GM21529 (cell line): ENCODE data around the gene METTL1.
A peak's percentile ranks its signal among the peaks of the same experiment; 100 is the strongest.
"Not testable (repeated sequence)": the region's sequence is repeated elsewhere in the genome, so short reads cannot be mapped to it uniquely, and the experiment has no call there.

Source experiments
- ATAC-seq: cut with Tn5 transposase; IDR thresholded peaks from one replicate; pipeline ENCODE4 v1.9.1; 2021; ENCODE audit not compliant: unreplicated experiment

The METTL1 gene

DNA sequence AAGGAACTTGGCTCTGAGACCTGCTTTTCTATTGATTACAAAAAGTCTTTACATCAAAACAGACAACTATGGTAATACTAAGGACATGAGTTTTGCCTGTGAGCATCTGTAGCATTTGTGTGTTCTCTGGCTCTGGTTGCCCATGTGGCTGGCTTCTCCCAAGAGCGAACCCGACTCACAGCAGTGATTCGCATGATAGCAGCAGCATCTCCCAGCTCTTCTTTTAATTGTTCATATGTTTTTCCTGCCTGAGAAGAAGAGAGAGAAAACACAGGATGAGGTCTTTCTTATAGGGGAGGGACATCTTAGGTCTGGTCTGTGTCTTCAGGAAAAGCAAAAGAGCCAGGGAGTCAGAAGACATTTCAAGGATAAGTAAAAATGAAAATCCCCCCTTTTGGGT lies 29.1 kb upstream of the METTL1 start:
- ATAC-seq, result no peak

DNA sequence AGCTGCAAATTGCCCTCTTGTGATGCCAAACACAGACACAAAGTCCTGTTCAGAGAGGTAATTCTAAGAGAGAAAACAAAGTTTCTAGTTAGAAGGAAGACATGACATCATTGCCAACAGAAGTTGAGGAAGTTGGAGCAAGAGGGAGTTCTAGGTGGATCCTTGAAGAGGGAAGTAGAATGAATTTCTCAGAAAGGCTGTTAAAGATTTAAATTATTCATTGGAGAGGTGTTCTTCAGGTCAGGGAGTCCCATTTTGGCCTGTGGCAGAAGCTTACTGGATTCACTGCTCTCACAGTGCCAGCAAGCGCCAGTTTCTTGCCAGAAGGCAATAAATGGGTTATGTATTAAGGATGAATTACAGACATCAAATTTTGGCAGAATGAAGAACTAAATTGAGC lies 26.0 kb upstream of the METTL1 start:
- ATAC-seq, result no peak

DNA sequence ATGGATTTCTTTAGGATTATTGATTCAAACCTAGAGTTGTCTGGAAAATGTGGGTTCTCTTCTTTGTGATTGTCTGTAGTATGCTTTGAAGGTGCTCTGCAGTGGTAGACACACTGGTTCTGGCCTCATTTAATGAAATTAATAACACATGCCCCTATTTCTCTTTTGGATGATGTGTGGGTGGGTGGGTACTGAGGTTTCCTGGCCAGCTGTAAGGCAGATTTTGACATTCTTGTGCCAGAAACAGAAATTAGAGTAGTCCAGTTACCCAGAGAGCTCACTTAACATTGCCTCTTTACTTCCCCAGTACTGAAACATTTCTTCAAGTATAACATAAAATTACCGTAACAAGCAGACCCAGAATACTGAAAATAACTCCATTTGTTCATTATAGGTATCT lies 25.1 kb upstream of the METTL1 start:
- no peak for ATAC-seq

DNA sequence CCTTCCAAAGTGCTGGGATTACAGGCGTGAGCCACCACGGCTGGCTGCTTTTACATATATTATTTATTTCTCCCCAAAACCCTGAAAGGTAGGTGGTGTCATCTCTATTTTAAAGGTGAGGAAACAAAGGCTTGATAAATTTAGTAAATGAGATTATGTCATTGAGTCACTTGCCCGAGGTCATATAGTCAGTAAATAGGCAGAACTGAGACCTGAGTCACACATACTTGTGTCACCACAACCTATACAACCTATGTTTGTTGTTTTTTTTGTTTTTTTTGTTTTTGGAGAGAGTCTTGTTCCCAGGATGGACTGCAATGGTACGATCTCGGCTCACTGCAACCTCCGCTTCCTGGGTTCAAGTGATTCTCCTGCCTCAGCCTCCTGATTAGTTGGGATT lies 23.4 kb upstream of the METTL1 start:
- no peak for ATAC-seq

DNA sequence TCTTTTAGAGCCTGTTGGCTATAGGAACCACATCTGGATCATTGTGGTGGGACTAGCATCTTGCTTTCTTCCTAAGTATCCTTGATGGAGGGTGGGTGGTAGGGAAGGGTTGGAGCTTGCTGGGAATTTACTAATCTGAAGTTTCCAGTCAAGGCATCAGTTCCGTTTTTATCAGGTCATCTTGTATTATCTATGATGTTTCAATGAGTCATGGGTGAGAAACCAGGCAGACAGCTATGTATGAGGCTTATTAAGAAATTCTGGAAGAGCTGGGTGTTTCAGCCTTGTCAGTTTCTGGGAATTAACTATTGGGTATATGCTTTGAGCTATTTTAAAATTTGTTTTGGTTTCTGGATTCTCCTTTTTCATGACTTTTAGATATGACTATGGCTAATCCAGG lies 22.0 kb upstream of the METTL1 start:
- no peak for ATAC-seq

DNA sequence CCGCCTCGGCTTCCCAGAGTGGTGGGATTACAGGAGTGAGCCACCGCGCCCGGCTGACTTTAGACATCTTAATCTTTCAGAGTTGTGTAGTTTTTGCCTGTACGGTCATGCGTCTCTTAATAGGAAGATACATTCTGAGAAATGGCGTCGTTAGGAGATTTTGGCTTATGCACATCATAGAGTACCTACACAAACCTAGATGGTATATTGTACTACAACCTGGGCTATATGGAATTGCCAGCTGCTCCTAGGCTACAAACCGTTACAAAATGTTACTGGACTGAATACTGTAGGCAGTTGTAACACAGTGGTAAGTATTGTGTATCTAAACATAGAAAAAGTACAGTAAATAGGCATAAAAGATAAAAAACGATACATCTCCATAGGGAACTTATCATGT lies 12.0 kb upstream of the METTL1 start:
- ATAC-seq, result no peak

DNA sequence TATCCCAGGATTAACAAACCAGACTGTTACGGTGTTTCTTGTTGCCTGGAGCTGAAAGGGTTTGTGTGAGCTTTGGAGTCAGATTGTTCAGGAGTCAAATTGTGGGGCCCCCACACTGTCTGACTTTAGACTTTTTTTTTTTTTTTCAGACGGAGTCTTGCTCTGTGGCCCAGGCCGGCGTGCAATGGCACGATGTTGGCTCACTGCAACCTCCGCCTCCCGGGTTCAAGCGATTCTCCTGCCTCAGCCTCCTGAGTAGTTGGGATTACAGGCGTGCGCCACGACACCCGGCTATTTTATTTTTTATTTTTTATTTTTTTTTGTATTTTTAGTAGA lies 11.5 kb upstream of the METTL1 start:
- ATAC-seq, result no peak

DNA sequence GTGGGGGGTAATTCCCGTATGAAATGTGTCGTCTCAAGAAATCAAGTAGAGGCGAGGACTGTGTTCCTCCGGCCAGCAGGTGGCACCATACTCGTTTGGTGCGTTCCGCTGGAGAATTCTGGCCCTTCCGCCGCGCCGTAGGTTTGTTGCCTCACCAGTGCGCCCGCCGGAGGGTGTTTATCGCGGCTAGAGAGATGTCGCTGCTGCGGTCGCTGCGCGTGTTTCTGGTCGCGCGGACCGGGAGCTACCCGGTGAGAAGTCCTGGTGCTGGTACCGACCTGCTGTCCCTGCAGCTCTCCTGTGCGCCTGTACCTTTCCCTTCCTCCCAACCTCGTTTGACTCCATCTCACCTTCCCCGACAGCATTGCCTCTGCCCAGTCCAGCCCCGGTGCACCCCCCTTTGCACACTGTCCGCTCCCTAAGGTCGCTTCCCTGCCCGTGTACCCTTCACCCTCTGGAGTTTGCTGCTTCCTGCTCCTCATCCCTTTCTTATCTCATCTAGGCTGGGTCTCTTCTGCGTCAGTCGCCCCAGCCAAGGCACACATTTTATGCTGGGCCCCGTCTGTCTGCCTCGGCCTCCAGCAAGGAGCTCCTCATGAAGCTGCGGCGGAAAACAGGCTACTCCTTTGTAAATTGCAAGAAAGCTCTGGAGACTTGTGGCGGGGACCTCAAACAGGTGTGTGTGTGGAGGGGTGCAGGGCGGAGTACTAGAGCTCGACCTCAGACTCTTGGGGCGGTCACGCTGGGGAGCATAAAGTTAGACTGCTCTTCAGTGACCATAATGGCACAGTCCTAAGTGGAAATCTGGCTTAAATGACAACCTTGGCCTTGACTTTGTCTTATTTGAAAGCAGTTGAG lies 10.9 kb upstream of the METTL1 start, which contains the start of gene TSFM:
TSFM (plus strand) TSS at position 180 of the 858 bp plus-strand sequence; CDS start at position 195, 15 bp downstream.
- peak; percentile 84 for ATAC-seq

DNA sequence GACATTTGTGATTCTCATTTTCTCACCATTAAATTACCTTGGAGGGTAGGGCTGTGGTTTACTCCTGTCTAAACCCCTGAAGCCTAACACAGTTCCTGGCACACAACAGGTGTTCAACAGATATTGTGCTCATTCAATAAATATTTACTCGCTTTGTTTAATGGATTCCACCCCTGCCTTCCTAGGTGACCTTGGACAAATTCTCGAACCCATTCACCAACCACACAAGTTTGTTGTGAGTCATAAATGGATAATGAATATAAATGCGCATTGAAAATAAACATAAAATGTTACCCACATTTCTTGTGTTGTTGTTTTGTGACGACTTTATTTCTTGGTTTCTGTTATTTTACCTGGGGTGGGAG lies 10.3 kb upstream of the METTL1 start:
- ATAC-seq, result peak; percentile 4

DNA sequence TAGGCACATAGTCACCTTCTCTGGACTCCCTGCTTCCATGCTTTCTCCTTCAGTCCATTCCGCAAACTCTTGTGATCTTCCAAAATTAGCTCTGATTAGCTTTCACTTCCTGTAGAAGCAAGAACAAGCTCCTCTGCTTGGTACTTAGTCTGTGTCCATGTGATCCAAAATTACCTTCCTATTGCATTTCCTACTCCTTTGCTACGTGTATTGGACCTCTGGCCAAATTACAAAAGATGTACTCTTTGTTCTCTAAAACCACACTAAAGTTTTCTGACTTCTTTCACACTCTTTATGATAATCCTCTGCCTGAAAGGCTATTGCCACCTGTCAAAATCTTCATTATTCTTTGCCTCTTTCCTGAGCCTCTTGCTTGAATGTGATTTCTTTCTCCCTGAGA lies 9.9 kb upstream of the METTL1 start:
- ATAC-seq, result no peak

DNA sequence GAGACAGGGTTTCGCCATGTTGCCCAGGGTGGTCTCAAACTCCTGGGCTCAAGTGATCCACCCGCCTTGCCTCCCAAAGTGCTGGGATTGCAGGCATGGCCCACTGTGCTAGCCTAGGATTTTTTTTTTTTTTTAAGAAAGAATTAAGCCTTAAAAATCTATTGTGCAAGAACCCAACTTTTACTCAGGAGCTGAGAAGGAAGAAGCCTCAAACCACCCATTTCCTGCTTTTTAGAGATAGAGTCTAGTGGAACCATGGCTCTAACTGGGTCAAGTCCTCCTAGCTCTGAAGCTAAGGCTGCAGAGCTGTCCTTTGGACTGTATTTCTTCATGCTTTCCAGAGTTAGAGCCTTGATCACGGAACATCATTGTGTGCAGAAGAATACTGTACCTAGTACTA lies 9.3 kb upstream of the METTL1 start:
- no peak for ATAC-seq

DNA sequence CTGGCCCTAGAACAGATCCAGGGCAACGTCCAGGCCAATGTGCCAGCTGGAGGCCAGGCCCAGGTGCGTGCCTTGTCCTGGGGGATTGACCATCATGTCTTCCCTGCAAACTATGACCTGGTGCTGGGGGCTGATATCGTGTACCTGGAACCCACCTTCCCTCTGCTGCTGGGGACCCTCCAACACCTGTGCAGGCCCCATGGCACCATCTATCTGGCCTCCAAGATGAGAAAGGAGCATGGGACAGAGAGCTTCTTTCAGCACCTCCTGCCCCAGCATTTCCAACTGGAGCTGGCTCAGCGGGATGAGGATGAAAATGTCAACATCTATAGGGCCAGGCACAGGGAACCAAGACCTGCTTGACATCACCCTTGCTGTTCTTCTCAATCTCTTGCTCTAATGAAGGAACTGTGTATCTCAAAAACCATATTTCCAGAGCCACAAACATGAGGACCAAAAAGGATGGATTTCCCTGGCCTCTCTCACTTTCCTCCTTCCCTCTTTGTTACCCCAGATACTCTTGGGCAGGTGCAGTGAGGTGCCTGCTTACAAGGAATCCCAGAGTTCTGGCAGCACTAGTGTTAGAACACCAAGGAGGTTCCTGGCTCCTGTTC lies 8.5 kb upstream of the METTL1 start:
- ATAC-seq, result no peak

DNA sequence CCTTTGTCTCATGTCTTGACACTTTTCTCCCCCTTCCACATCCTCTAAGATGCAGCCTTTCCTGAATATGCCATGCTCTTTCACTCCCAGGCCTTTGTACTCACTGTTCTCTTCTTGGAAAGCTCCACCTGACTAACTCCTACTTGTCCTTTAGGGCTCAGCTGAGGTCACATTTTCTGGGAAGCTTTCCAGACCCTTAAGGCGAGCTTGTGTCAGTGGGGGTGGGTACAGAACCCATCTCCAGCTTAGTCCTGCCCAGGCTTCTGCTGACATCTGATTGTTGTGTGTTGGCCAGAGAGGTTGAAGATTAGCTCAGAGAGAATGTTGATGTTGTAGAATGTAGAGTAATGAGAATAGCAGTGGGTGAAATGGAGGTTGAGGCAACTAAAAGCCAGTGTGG lies 7.8 kb upstream of the METTL1 start:
- no peak for ATAC-seq

DNA sequence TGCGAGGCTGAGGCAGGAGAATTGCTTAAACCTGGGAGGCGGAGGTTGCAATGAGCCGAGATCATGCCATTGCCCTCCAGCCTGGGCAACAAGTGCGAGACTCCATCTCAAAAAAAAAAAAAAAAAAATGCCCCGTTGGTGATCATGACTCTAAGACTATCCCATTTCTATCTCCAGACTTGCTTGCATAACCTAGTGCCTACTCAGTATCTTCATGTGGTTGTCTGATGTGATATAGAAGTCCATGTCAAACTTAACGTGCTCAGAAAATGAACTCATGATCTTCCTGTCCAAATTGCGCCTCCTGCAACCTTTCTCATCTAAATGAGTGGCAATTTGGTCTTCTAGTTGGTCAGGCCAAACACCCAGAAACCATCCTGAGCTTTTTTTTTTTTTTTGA lies 6.0 kb upstream of the METTL1 start:
- no peak for ATAC-seq

DNA sequence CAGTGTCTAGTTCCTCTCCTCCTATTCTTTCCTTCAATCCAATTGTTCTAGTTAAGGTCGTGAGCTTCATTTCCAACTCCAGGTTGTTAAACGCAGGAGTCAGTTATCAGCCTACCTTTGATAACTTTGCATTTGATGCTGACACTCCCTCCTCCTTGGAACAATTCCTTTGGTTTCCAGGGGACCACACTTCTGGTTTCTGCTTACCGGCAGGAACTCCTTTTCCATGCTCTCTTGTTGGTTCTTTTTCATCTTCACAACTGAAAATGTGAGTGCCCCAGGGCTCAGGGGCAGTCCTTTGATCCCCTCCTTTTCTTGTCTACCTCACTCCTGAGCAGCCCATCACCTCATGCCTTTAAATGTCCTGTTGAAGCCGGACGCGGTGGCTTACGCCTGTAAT lies 5.5 kb upstream of the METTL1 start:
- ATAC-seq, result no peak

DNA sequence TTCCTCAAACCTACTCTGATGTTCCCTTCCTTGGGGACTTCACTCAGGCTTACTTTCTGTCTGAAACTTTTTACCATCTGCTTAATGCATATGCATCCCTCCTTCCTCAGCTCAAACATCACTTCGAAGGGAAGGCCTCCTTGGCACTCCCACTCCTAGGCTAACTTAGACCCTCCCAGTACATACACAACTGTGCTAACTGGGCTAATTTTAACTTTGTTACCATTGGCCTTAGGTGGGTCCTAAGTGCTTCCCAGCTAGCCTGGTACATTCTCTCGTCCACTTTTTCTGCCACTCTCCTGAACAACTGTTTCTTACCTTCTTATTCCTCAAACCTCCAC lies 4.3 kb upstream of the METTL1 start:
- no peak for ATAC-seq

DNA sequence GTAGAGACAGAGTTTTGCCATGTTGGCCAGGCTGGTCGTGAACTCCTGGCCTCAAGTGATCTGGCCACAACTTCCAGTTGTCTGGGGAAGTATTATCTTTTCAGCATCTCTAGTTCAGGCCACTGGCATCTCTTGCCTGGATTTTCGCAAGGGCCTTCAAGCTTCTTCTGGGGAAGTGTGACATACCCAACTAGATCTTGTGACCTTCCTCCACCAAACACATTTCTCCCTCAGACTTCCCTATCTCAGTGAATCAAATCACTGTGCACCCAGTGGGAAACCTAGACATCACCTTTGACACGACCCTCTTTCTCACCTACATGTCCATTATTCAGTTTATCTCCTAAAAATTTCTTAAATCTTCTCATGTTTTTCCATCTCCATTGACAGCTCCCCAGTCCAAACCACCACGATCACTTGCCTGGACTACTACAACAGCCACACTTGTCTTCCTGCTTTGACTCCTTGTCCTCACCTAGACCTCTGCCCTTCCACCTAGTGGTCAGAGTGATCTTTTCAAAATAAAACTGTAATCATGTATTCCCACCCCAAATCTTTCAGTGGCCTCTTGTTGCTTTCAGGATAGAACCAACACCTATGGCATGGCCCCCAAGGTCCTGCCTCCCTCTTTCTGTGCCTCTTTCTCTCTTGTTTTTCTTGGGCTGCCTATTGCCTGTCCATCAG lies 3.8 kb upstream of the METTL1 start:
- ATAC-seq, result no peak

DNA sequence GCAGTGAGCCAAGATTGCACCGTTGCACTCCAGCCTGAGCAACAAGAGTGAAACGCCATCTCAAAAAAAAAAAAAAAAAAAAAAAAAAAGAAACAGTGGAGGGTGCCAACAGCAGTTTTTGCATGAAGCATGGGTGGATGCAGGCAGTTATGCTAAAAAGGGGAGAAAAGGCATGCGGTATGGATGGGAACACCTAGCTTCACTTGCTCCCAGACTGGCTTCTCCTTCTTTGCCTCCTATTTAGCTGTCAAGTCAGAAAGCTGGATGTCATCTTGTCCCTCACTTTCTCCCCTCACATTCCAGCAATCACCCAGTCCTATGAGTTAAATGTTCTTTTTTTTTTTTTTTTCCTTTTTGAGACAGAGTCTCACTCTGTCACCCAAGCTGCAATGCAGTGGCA lies 3.1 kb upstream of the METTL1 start:
- ATAC-seq, result no peak

DNA sequence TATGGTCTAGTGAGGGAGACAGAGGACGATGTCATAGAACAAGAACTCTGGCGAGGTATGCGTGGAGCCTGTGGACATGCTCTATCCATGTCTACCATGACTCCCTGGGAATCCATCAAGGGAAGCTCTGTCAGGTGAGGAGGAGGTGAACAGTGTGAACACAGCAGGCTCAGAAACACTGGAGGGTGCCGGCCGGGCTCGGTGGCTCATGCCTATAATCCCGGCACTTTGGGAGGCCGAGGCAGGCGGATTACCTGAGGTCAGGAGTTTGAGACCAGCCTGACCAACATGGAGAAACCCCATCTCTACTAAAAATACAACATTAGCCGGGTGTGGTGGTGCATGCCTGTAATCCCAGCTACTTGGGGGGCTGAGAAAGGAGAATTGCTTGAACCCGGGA lies 2.7 kb upstream of the METTL1 start:
- ATAC-seq, result not testable (repeated sequence)

DNA sequence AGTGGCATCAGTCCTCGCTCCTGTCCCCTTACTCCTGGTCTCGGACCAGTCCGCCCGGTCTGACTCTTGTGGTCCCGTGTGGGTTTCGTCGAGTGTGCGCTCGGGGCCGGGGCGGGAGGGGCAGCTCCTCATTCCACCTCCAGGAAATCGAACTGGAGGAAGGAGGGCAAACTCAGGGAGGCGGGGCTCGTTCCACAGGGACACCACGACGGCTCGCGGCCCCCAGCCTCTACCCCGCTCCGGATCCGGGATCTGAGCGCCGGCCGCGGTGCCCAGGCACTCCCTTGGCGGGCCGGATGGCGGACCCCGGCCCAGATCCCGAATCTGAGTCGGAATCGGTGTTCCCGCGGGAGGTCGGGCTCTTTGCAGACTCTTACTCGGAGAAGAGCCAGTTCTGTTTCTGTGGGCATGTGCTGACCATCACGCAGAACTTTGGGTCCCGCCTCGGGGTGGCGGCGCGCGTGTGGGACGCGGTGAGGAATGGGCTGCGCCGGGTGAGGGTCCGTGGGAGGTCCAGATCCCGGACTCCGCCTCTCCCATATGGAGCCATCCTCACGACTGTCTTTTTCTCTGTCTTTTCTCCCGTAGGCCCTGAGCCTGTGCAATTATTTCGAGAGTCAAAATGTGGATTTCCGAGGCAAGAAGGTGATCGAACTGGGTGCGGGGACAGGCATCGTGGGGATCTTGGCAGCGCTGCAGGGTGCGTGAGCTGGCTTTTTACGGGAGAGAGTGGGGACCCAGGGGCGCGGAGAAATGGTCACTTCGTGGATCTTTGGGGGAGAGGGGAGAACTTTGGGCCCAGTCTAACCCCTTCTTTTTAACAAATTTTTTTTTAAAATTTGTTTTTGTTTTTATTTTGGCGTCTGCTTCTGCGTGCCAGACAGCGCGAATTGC lies 771 bp upstream of the METTL1 start, which contains the start of gene EEF1AKMT3:
EEF1AKMT3 (plus strand) TSS at position 186 of the 894 bp plus-strand sequence; CDS start at position 297, 111 bp downstream.
- peak; percentile 35 for ATAC-seq

DNA sequence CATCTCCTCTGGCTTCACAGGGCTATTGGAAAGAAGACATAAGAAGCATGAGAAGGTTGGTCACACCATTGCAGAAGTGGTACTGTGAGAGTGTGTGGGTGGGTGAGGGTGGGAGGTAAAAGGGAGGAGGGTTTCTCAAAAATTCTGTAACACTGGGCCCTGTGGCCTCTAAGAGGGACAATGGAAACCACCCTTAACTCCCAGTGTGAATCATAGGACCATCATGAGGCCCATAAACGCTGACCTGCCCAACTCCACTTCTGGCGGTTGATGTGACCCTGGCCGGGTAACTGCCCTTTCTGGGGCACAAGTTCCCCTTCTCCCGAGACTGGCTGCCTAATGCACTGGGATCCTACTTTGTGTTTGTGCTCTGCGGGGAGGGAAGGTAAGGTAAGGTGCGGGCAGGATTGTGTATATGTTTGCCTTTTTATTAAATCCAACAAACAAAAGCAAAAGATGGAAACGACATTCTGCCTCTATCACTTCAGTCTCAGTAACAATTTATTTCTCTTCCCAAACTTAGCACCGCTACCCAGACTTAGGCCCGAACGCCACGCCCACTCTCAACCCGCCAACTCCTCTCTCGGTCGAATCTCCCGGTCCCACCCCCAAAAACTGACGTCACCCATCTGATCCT lies 551 bp downstream of the METTL1 start:
- peak; percentile 74 for ATAC-seq
